Kidney (tissue), 14 donors: ENCODE data around the gene TCHH. TPM values are rescaled to one million over a fixed set of nuclear protein-coding genes. Genes with fewer than 3 reads are reported as not detected.

Experiments
- DNase-seq, 5 donors: peaks; one replicate each; pipeline ENCODE4 v3.0.0-alpha.2; 2013 to 2020
- FAIRE-seq: peaks from 2 replicates; lab custom pipeline; 2012; peaks lifted over from hg19 to GRCh38; lab: Jason Lieb, UNC
- H3K27ac ChIP-seq, 2 donors: one replicate each; pipeline ENCODE4 v1.7.0; 2013; ENCODE audit warnings: low read depth in 2 of 2, low read length in 2 of 2, inconsistent platforms in 1 of 2
- H3K27me3 ChIP-seq: one replicate; pipeline ENCODE4 v1.7.1; 2013; ENCODE audit warnings: low read length, inconsistent platforms; ENCODE audit not compliant: control insufficient read depth, insufficient read depth
- H3K36me3 ChIP-seq, 3 donors: one replicate each; pipeline versions ENCODE4 v1.7.0 to v1.7.1; 2013; ENCODE audit warnings: low read length in 3 of 3, control low read depth in 1 of 3, inconsistent platforms in 1 of 3; ENCODE audit not compliant: insufficient read depth in 3 of 3, control insufficient read depth in 2 of 3
- H3K4me1 ChIP-seq, 3 donors: one replicate each; pipeline versions ENCODE4 v1.7.0 to v1.7.1; 2013; ENCODE audit warnings: low read length in 3 of 3, inconsistent platforms in 1 of 3, low read depth in 1 of 3; ENCODE audit not compliant: control insufficient read depth in 2 of 3, insufficient read depth in 2 of 3
- H3K4me3 ChIP-seq, 3 donors: one replicate each; pipeline versions ENCODE4 v1.7.0 to v1.8.1; 2013; ENCODE audit warnings: low read length in 3 of 3, control low read depth in 1 of 3, inconsistent platforms in 1 of 3
- H3K9ac ChIP-seq, 3 donors: one replicate each; pipeline versions ENCODE4 v1.7.0 to v1.7.1; 2013; ENCODE audit warnings: low read length in 3 of 3, control low read depth in 1 of 3, inconsistent platforms in 1 of 3
- H3K9me3 ChIP-seq, 3 donors: one replicate each; pipeline versions ENCODE4 v1.7.0 to v1.7.1; 2013; ENCODE audit warnings: low read length in 3 of 3, control low read depth in 1 of 3, inconsistent platforms in 1 of 3; ENCODE audit not compliant: control insufficient read depth in 2 of 3, insufficient read depth in 1 of 3
- intact Hi-C: fragments of 100-400 bp; cut with DNase I; formaldehyde crosslinking; loops from one replicate; pipeline ENCODE4 v1.11.1; 2022
- polyA plus RNA-seq: library from polyadenylated mRNA; stranded (reverse); fragments of 350-450 nt; fragmentation: Illumina TruSeq; extraction: RNeasy Lipid Tissue Mini Kit (QIAGEN cat#74804); gene quantifications from one replicate; pipeline ENCODE4 v1.2.3, GENCODE V29; 2014; ENCODE audit warnings: low read depth, low replicate concordance; ENCODE audit not compliant: insufficient read depth
- total RNA-seq: library from RNA; stranded (reverse); fragmentation: NEBNext Ultra II Directional; extraction: Animal tissue kit (Norgen Biotek cat#: 25700); gene quantifications from one replicate; pipeline ENCODE4 v1.2.1, GENCODE V29; 2021
- TF ChIP-seq, protein P1 (sequence below): IDR thresholded peaks from 3 replicates; pipeline ENCODE4 v1.5.1; 2012; ENCODE audit warnings: mild to moderate bottlenecking, moderate library complexity, borderline replicate concordance; ENCODE audit not compliant: insufficient read depth; ENCODE audit errors: extremely low read depth
- donor health status: control.
- donor health status: control.
- donor health status: control.
- donor health status: control.
- donor health status: control.
- donor health status: DM: yes; HTN: yes; CAD: no.
- donor health status: Normal renal cell carcinoma (clear cell type).

Gene TCHH
- total and polyA plus RNA-seq, 2 donors from 2014 or later, result 0.13 TPM; not detected in 1

DNA sequence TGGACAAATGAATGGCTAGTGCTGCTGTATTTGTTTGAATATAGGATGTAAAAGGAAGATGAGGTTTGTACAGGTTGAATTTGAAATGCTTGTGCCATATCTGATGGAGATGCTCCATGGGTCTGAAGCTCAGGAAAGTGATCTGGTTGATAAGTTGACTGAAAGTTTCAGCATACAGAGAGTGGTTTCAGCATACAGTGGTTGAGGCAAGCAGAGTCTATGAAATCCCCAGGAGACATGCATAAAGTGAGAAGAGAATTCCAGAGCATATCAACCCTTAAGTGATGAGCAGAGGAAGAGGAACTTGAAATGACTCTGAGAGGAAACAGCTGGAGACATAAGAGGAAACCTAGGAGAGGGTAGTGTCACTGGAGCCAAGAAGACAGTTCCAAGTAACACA, 48.1 kb downstream of the TCHH start:
- intact Hi-C loops, result no loop called here
- H3K36me3 ChIP-seq, result no peaks in the 10 kb centered on the region
- no peak overlapping the region for H3K27ac ChIP-seq
- H3K9me3 ChIP-seq, result no peaks in the 10 kb centered on the region
- H3K4me3 ChIP-seq, result no peak overlapping the region
- FAIRE-seq (no peak), DNase-seq (no peak)
- H3K9ac ChIP-seq, result no peak overlapping the region
- TF ChIP-seq, protein P1, sequence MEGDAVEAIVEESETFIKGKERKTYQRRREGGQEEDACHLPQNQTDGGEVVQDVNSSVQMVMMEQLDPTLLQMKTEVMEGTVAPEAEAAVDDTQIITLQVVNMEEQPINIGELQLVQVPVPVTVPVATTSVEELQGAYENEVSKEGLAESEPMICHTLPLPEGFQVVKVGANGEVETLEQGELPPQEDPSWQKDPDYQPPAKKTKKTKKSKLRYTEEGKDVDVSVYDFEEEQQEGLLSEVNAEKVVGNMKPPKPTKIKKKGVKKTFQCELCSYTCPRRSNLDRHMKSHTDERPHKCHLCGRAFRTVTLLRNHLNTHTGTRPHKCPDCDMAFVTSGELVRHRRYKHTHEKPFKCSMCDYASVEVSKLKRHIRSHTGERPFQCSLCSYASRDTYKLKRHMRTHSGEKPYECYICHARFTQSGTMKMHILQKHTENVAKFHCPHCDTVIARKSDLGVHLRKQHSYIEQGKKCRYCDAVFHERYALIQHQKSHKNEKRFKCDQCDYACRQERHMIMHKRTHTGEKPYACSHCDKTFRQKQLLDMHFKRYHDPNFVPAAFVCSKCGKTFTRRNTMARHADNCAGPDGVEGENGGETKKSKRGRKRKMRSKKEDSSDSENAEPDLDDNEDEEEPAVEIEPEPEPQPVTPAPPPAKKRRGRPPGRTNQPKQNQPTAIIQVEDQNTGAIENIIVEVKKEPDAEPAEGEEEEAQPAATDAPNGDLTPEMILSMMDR, result no peak
- no peaks in the 10 kb centered on the region for H3K4me1 ChIP-seq
- H3K27me3 ChIP-seq, result no peaks in the 10 kb centered on the region

DNA sequence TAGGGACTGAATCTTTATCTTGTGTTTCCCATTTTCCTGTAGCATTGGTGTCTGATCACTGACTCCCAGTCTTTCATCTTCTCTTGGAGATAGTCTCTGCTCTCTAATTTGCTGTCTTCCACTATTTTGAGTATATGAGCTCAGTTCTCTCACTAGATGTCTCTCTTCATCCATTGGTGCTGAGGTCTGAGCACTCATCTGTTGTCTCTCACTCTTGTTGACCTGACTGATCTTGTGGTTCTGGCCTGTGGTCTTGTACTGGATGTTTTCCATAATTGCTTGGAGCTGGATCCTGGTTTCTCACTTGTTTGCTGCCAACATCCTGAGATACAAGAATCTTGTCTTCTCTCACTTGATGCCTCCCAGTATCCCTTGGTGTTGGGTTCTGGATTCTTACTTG, 53.3 kb downstream of the TCHH start:
- Histone ChIP-seq H3K36me3 (no peaks in the 10 kb centered on the region), H3K27ac (no peak overlapping the region), H3K4me3 (no peak overlapping the region), H3K27me3 (no peaks in the 10 kb centered on the region), H3K9me3 (no peaks in the 10 kb centered on the region), H3K4me1 (no peaks in the 10 kb centered on the region), H3K9ac (no peak overlapping the region)
- DNase-seq (no peak), FAIRE-seq (no peak)
- intact Hi-C loops, result no loop called here
- TF ChIP-seq, protein P1, result no peak

Other genes starting within 250 kb of the TCHH start
- gene THEM4, start 205.9 kb downstream of the TCHH start, total RNA-seq, result 17.5 TPM
- gene THEM4, start 205.9 kb downstream of the TCHH start, polyA plus RNA-seq, result 27.9 TPM
- 467 TPM for gene S100A10, start 121.6 kb downstream of the TCHH start, total RNA-seq
- 500 TPM for gene S100A10, start 121.6 kb downstream of the TCHH start, polyA plus RNA-seq
- gene S100A11, start 78.4 kb downstream of the TCHH start, total RNA-seq, result 835 TPM
- gene S100A11, start 78.4 kb downstream of the TCHH start, polyA plus RNA-seq, result 925 TPM
- gene TCHHL1, start 26.4 kb downstream of the TCHH start, total RNA-seq, result not detected
- gene TCHHL1, start 26.4 kb downstream of the TCHH start, polyA plus RNA-seq, result not detected
- gene RPTN, start 43.8 kb upstream of the TCHH start, total RNA-seq, result not detected
- not detected for gene RPTN, start 43.8 kb upstream of the TCHH start, polyA plus RNA-seq
- not detected for gene HRNR, start 108.7 kb upstream of the TCHH start, total RNA-seq
- gene HRNR, start 108.7 kb upstream of the TCHH start, polyA plus RNA-seq, result not detected
- gene FLG, start 209.8 kb upstream of the TCHH start, total RNA-seq, result not detected
- gene FLG, start 209.8 kb upstream of the TCHH start, polyA plus RNA-seq, result not detected
- not detected for gene FLG2, start 244.6 kb upstream of the TCHH start, total RNA-seq
- gene FLG2, start 244.6 kb upstream of the TCHH start, polyA plus RNA-seq, result not detected